ENCODE measurements around the gene RYR3.

DNA sequence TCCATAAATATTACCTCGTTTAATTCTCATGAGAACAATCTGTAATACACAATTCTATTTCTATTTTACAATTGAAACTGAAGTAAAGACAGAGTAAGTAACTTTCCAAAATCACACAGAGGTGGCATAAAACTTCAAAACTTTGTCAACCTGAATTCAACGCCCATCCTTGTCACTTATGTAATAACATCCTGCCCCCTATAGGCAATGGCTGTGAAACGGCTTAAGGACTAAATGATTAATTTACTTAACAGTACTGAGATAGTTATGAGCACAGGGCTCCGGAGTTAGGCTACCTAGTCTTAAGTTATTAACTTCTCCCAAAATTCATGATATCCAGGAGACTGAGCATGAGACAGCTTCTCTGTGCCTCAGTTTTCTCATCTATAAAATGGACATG lies 364.5 kb downstream of the RYR3 start:
- no peak for TF ChIP-seq ESRRG (CRISPR knock-in tag; IDR thresholded peaks at IDR 0.05)
- no peak for TF ChIP-seq GLIS3 (CRISPR knock-in tag; IDR thresholded peaks at IDR 0.05)
